H1 (cell line): ENCODE results near the gene ARID1B. TPM values are rescaled to one million over a fixed set of nuclear protein-coding genes. Genes with fewer than 3 reads are reported as not detected.

Experiments used
- ATF3 ChIP-seq: IDR thresholded peaks from 2 replicates; pipeline ENCODE4 v1.6.1; 2011; ENCODE audit warnings: low read depth, mild to moderate bottlenecking, low read length; ENCODE audit not compliant: insufficient read depth
- SIN3A ChIP-seq, 2 experiments: IDR thresholded peaks in 1 of 2; conservative IDR thresholded peaks in 1 of 2; 2 replicates each; pipeline ENCODE4 v1.6.1; 2011 to 2012; ENCODE audit warnings: low read length in 2 of 2, improper control_type of control experiment in 1 of 2, low read depth in 1 of 2, mild to moderate bottlenecking in 1 of 2
- TCF12 ChIP-seq: IDR thresholded peaks from 2 replicates; pipeline ENCODE4 v1.6.1; 2011; ENCODE audit warnings: low read depth, mild to moderate bottlenecking, low read length
- polyA plus RNA-seq, 7 experiments: library from polyadenylated mRNA; depleted of rRNA in 3 of 7; stranded (reverse) in 5 of 7; unstranded in 2 of 7; fragments of >200 nt in 5 of 7; fragments of 200-250 nt in 2 of 7; gene quantifications; 1 replicate in 5 of 7; 2 replicates in 1 of 7; 4 replicates in 1 of 7; pipeline versions ENCODE4 v1.2.1 to v1.2.3, GENCODE V29; 2011 to 2013; ENCODE audit warnings: missing spikeins in 2 of 7, mixed read lengths in 2 of 7
- total RNA-seq: library from RNA; stranded (reverse); fragmentation: NEBNext Ultra II Directional; extraction: Animal tissue kit (Norgen Biotek cat#: 25700); gene quantifications from 2 replicates; pipeline ENCODE4 v1.2.1, GENCODE V29; 2021

ARID1B gene
- total and polyA plus RNA-seq, 2 of the 8 experiments (the other 6 are each of a cell fraction or from before 2014, with no cell fraction given): 24.3 to 70.3 TPM

GRCh38 chr6:156787569-156788492, 10.7 kb downstream of the ARID1B start (continued):
- TF ChIP-seq ATF3: no peak
- no peak for TF ChIP-seq TCF12
- TF ChIP-seq SIN3A (conservative IDR thresholded peaks at IDR 0.05 in 1 of 2, IDR thresholded peaks at IDR 0.05 in 1 of 2; ENCODE audit: low read depth in 1 of 2, low read length in 2 of 2): no peak
